Stomach smooth muscle (tissue), 2 donors: ENCODE measurements around the gene CEP170B.

Experiments used
- H3K27ac ChIP-seq: one replicate; pipeline ENCODE4 v1.7.0; 2013; ENCODE audit warnings: mild to moderate bottlenecking, low read length, inconsistent platforms
- H3K27me3 ChIP-seq, 2 donors: one replicate each; pipeline ENCODE4 v1.7.0; 2013; ENCODE audit warnings: low read length in 2 of 2; ENCODE audit not compliant: insufficient read depth in 2 of 2, control insufficient read depth in 1 of 2
- H3K36me3 ChIP-seq, 2 donors: one replicate each; pipeline ENCODE4 v1.7.0; 2013; ENCODE audit warnings: low read length in 2 of 2; ENCODE audit not compliant: control insufficient read depth in 2 of 2, insufficient read depth in 2 of 2
- H3K4me1 ChIP-seq: one replicate; pipeline ENCODE4 v1.7.0; 2013; ENCODE audit warnings: low read length; ENCODE audit not compliant: control insufficient read depth, insufficient read depth
- H3K4me3 ChIP-seq, 2 donors: one replicate each; pipeline ENCODE4 v1.7.0; 2013; ENCODE audit warnings: low read length in 2 of 2
- H3K9ac ChIP-seq, 2 donors: one replicate each; pipeline ENCODE4 v1.7.0; 2013; ENCODE audit warnings: low read length in 2 of 2, mild to moderate bottlenecking in 1 of 2
- H3K9me3 ChIP-seq, 2 donors: one replicate each; pipeline ENCODE4 v1.7.0; 2013; ENCODE audit warnings: low read length in 2 of 2; ENCODE audit not compliant: control insufficient read depth in 2 of 2
- donor health status: healthy.
- donor health status: Pancreatic carcinoma.

Gene CEP170B

GRCh38 chr14:104859900-104860299 lies 5.2 kb upstream of the CEP170B start:
- H3K4me3 ChIP-seq, result no peak overlapping the region
- no peak overlapping the region for H3K27ac ChIP-seq
- peaks cover 2 to 6% of the 10 kb centered on the region in 2 donors for H3K27me3 ChIP-seq
- peaks cover 9% of the 10 kb centered on the region for H3K4me1 ChIP-seq
- no peak overlapping the region for H3K9ac ChIP-seq
- H3K36me3 ChIP-seq, result no peaks in the 10 kb centered on the region
- no peaks in the 10 kb centered on the region for H3K9me3 ChIP-seq

GRCh38 chr14:104860414-104860813 lies 4.7 kb upstream of the CEP170B start:
- Histone ChIP-seq H3K27me3 (peaks cover 2 to 6% of the 10 kb centered on the region in 2 donors), H3K9me3 (no peaks in the 10 kb centered on the region), H3K36me3 (no peaks in the 10 kb centered on the region), H3K4me3 (no peak overlapping the region), H3K27ac (no peak overlapping the region), H3K9ac (no peak overlapping the region), H3K4me1 (peaks cover 9% of the 10 kb centered on the region)

GRCh38 chr14:104863131-104863862 lies 1.8 kb upstream of the CEP170B start:
- H3K4me3 ChIP-seq, result no peak overlapping the region
- H3K27ac ChIP-seq, result no peak overlapping the region
- no peaks in the 10 kb centered on the region for H3K9me3 ChIP-seq
- H3K4me1 ChIP-seq, result peaks cover 31% of the 10 kb centered on the region
- no peaks in the 10 kb centered on the region for H3K36me3 ChIP-seq
- no peak overlapping the region for H3K9ac ChIP-seq
- peaks cover 2 to 6% of the 10 kb centered on the region in 2 donors for H3K27me3 ChIP-seq

- H3K36me3 ChIP-seq, result peaks cover 0 to 2% of the 10 kb centered on the region in 2 donors
- H3K27ac ChIP-seq, result no peak overlapping the region
- H3K4me1 ChIP-seq, result peaks cover 31% of the 10 kb centered on the region
- H3K9me3 ChIP-seq, result no peaks in the 10 kb centered on the region
- H3K9ac ChIP-seq, result no peak overlapping the region
- peaks cover 2 to 6% of the 10 kb centered on the region in 2 donors for H3K27me3 ChIP-seq
- H3K4me3 ChIP-seq, result peak overlapping the region in 1 of 2 donors; percentile 71
Measured at GRCh38 chr14:104863923-104864266, 1.2 kb upstream of the CEP170B start.

- Histone ChIP-seq H3K4me1 (peaks cover 33% of the 10 kb centered on the region), H3K27ac (no peak overlapping the region), H3K4me3 (peak overlapping the region; percentile 12 to 71), H3K9me3 (no peaks in the 10 kb centered on the region), H3K9ac (peak overlapping the region; percentile 5 to 21), H3K27me3 (peaks cover 2 to 6% of the 10 kb centered on the region in 2 donors), H3K36me3 (peaks cover 0 to 2% of the 10 kb centered on the region in 2 donors)
Measured at GRCh38 chr14:104864267-104865080, 594 bp upstream of the CEP170B start.

- Histone ChIP-seq H3K36me3 (peaks cover 0 to 2% of the 10 kb centered on the region in 2 donors), H3K4me3 (peak overlapping the region; percentile 44 to 77), H3K27ac (no peak overlapping the region), H3K4me1 (peaks cover 33% of the 10 kb centered on the region), H3K9ac (peak overlapping the region; percentile 70 to 83), H3K27me3 (peaks cover 2 to 6% of the 10 kb centered on the region in 2 donors), H3K9me3 (no peaks in the 10 kb centered on the region)
Measured at GRCh38 chr14:104865631-104866441, 768 bp downstream of the CEP170B start.

GRCh38 chr14:104866451-104867370 lies 1.6 kb downstream of the CEP170B start:
- Histone ChIP-seq H3K36me3 (peaks cover 0 to 2% of the 10 kb centered on the region in 2 donors), H3K27ac (no peak overlapping the region), H3K4me1 (peaks cover 38% of the 10 kb centered on the region), H3K27me3 (peaks cover 2 to 6% of the 10 kb centered on the region in 2 donors), H3K9me3 (no peaks in the 10 kb centered on the region), H3K4me3 (peak overlapping the region; percentile 44 to 77), H3K9ac (peak overlapping the region; percentile 70 to 83)

GRCh38 chr14:104867371-104868059 lies 2.4 kb downstream of the CEP170B start:
- Histone ChIP-seq H3K9ac (peak overlapping the region; percentile 47 to 70), H3K9me3 (no peaks in the 10 kb centered on the region), H3K27me3 (peaks cover 2 to 6% of the 10 kb centered on the region in 2 donors), H3K27ac (no peak overlapping the region), H3K4me1 (peaks cover 39% of the 10 kb centered on the region), H3K36me3 (peaks cover 0 to 2% of the 10 kb centered on the region in 2 donors), H3K4me3 (peak overlapping the region in 1 of 2 donors; percentile 15)

- Histone ChIP-seq H3K27me3 (peaks cover 2 to 6% of the 10 kb centered on the region in 2 donors), H3K4me1 (peaks cover 39% of the 10 kb centered on the region), H3K4me3 (no peak overlapping the region), H3K9ac (peak overlapping the region in 1 of 2 donors; percentile 47), H3K9me3 (no peaks in the 10 kb centered on the region), H3K36me3 (peaks cover 0 to 2% of the 10 kb centered on the region in 2 donors), H3K27ac (no peak overlapping the region)
Measured at GRCh38 chr14:104868060-104868740, 3.1 kb downstream of the CEP170B start.
